ENCODE measurements around the gene CCDC80. TPM values are rescaled to one million over a fixed set of nuclear protein-coding genes. Genes with fewer than 3 reads are reported as not detected.

The CCDC80 gene, protein sequence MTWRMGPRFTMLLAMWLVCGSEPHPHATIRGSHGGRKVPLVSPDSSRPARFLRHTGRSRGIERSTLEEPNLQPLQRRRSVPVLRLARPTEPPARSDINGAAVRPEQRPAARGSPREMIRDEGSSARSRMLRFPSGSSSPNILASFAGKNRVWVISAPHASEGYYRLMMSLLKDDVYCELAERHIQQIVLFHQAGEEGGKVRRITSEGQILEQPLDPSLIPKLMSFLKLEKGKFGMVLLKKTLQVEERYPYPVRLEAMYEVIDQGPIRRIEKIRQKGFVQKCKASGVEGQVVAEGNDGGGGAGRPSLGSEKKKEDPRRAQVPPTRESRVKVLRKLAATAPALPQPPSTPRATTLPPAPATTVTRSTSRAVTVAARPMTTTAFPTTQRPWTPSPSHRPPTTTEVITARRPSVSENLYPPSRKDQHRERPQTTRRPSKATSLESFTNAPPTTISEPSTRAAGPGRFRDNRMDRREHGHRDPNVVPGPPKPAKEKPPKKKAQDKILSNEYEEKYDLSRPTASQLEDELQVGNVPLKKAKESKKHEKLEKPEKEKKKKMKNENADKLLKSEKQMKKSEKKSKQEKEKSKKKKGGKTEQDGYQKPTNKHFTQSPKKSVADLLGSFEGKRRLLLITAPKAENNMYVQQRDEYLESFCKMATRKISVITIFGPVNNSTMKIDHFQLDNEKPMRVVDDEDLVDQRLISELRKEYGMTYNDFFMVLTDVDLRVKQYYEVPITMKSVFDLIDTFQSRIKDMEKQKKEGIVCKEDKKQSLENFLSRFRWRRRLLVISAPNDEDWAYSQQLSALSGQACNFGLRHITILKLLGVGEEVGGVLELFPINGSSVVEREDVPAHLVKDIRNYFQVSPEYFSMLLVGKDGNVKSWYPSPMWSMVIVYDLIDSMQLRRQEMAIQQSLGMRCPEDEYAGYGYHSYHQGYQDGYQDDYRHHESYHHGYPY
- 30.9 to 66.0 TPM (median 50.8 TPM) in 5 replicates for total RNA-seq (2022; extraction: Qiagen RNA extraction)

GRCh38 chr3:112640930-112641801, at the start of gene CCDC80:
TSS of gene CCDC80 (minus strand) at chr3:112641143. CDS start at chr3:112639905, 1,238 bp downstream.

DNA sequence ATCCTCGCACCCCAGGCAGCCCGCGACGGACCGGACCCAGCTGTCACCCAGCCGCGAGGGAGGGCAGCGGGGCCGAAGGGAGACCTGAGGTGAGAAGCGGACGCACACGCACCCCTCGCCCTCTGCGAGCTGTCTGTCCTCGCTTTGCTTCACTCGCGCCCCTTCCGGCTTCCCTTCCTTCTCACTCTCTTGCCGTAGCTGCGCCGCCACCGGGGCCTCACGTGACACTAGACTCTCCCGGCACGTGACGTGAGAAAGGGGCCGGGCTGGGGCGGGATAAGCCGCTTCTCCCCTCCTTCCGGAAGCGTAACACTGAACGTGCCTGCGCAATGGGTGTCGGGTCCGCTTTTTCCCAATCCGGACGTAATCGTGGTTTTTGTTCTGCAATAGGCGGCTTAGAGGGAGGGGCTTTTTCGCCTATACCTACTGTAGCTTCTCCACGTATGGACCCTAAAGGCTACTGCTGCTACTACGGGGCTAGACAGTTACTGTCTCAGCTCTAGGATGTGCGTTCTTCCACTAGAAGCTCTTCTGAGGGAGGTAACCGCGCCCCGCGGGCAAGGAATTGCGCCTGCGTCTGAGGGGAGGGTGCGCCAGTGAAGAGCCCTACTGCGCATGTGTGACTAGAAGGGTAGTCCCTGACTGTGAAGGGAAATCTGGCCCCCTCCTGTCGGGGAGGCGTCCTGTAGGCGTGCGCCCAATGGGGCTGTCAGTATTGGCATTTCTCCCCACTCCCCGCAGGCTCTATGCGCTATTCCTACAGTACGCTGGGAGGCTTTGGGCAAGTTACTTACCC, 79.0 kb downstream of the CCDC80 start, which contains the start of the genes ATG3 and SLC35A5:
TSS of gene ATG3 (minus strand) at position 229 of the 796 bp plus-strand sequence. CDS start 434 bp downstream, outside the sequence.
TSS of gene SLC35A5 (plus strand) at position 312 of the 796 bp plus-strand sequence. CDS start 1,359 bp downstream, outside the sequence.

Other genes starting within 250 kb of the CCDC80 start
- gene BTLA, start 141.7 kb downstream of the CCDC80 start, total RNA-seq (2022; extraction: Qiagen RNA extraction): 0.05 TPM in 1 of 5 replicates, not detected in the others
- 43.0 to 57.9 TPM (median 45.0 TPM) in 5 replicates for gene ATG3, start 79.2 kb downstream of the CCDC80 start, total RNA-seq (2022; extraction: Qiagen RNA extraction)
- 15.1 to 17.5 TPM (median 15.6 TPM) in 5 replicates for gene SLC35A5, start 79.1 kb downstream of the CCDC80 start, total RNA-seq (2022; extraction: Qiagen RNA extraction)
- not detected in 5 replicates for gene CD200R1L, start 205.7 kb upstream of the CCDC80 start, total RNA-seq (2022; extraction: Qiagen RNA extraction)